ENCODE results near the gene RFT1. TPM values are rescaled to one million over a fixed set of nuclear protein-coding genes. Genes with fewer than 3 reads are reported as not detected.

The RFT1 gene
- polyA plus RNA-seq, 1 donor (not counting 4 experiments of a cell fraction or from before 2014, with no cell fraction given): 34.4 TPM

GRCh38 chr3:53171827-53172505 is 41.7 kb upstream of the RFT1 start:
- no peaks in the 10 kb centered on the region for H3K9me3 ChIP-seq (ENCODE audit: control insufficient read depth, low read depth, low read length)
- no peaks in the 10 kb centered on the region for H3K4me1 ChIP-seq (ENCODE audit: control insufficient read depth, extremely low read depth, insufficient read depth, low read length)
- no peaks in the 10 kb centered on the region for H3K27me3 ChIP-seq (ENCODE audit: control insufficient read depth, extremely low read depth, insufficient read depth, low read length)
- peaks cover 3% of the 10 kb centered on the region for H4K20me1 ChIP-seq (ENCODE audit: control insufficient read depth, extremely low read depth, insufficient read depth, low read length)
- TF ChIP-seq EZH2 (IDR thresholded peaks at IDR 0.05; ENCODE audit: low read length) (no peak), CTCF (optimal IDR thresholded peaks at IDR 0.05 in 1 of 3, IDR thresholded peaks at IDR 0.05 in 1 of 3, conservative IDR thresholded peaks at IDR 0.05 in 1 of 3; ENCODE audit: extremely low read depth in 1 of 3, insufficient read depth in 2 of 3, low read length in 3 of 3) (no peak)
- dilution Hi-C loops (cut with MboI; ENCODE audit: extremely low pct_ligation_motif_present, low sequenced_read_pairs): no loop called here
- no peak overlapping the region for H3K27ac ChIP-seq (ENCODE audit: control insufficient read depth, insufficient read depth, low read length)
- H3K4me2 ChIP-seq (ENCODE audit: control insufficient read depth, extremely low read depth, insufficient read depth, low read depth, low read length): no peak overlapping the region
- peaks cover 13% of the 10 kb centered on the region for H3K79me2 ChIP-seq (ENCODE audit: control insufficient read depth, insufficient read depth, low read length)
- FAIRE-seq (no peak), DNase-seq (ENCODE audit: low read depth, low spot score) (no peak)
- peaks cover 3 to 8% of the 10 kb centered on the region in 2 experiments for H3K36me3 ChIP-seq (ENCODE audit: control insufficient read depth in 2 of 2, extremely low read depth in 1 of 2, insufficient read depth in 2 of 2, low read length in 2 of 2)
- no peak overlapping the region for H3K9ac ChIP-seq (ENCODE audit: control insufficient read depth, extremely low read depth, insufficient read depth, low read length)
- H3K4me3 ChIP-seq (ENCODE audit: control insufficient read depth in 2 of 3, extremely low read depth in 1 of 3, insufficient read depth in 2 of 3, low read depth in 1 of 3, low read length in 3 of 3): no peak overlapping the region
- no peaks in the 10 kb centered on the region for H3K9me1 ChIP-seq (ENCODE audit: control insufficient read depth, extremely low read depth, insufficient read depth, low read length)
- no peak overlapping the region for H2AFZ ChIP-seq (ENCODE audit: control insufficient read depth, low read length)

- no peak for FAIRE-seq
- H4K20me1 ChIP-seq (ENCODE audit: control insufficient read depth, extremely low read depth, insufficient read depth, low read length): peaks cover 3% of the 10 kb centered on the region
- TF ChIP-seq CTCF (optimal IDR thresholded peaks at IDR 0.05 in 1 of 3, IDR thresholded peaks at IDR 0.05 in 1 of 3, conservative IDR thresholded peaks at IDR 0.05 in 1 of 3; ENCODE audit: extremely low read depth in 1 of 3, insufficient read depth in 2 of 3, low read length in 3 of 3): no peak
- TF ChIP-seq EZH2 (IDR thresholded peaks at IDR 0.05; ENCODE audit: low read length): no peak
- H3K36me3 ChIP-seq (ENCODE audit: control insufficient read depth in 2 of 2, extremely low read depth in 1 of 2, insufficient read depth in 2 of 2, low read length in 2 of 2): peaks cover 3 to 6% of the 10 kb centered on the region in 2 experiments
- dilution Hi-C loops (cut with MboI; ENCODE audit: extremely low pct_ligation_motif_present, low sequenced_read_pairs): no loop called here
- no peak overlapping the region for H3K9ac ChIP-seq (ENCODE audit: control insufficient read depth, extremely low read depth, insufficient read depth, low read length)
- H3K4me1 ChIP-seq (ENCODE audit: control insufficient read depth, extremely low read depth, insufficient read depth, low read length): no peaks in the 10 kb centered on the region
- H2AFZ ChIP-seq (ENCODE audit: control insufficient read depth, low read length): no peak overlapping the region
- peaks cover 16% of the 10 kb centered on the region for H3K79me2 ChIP-seq (ENCODE audit: control insufficient read depth, insufficient read depth, low read length)
- no peak overlapping the region for H3K27ac ChIP-seq (ENCODE audit: control insufficient read depth, insufficient read depth, low read length)
- no peak for DNase-seq (ENCODE audit: low read depth, low spot score)
- no peak overlapping the region for H3K4me3 ChIP-seq (ENCODE audit: control insufficient read depth in 2 of 3, extremely low read depth in 1 of 3, insufficient read depth in 2 of 3, low read depth in 1 of 3, low read length in 3 of 3)
- H3K27me3 ChIP-seq (ENCODE audit: control insufficient read depth, extremely low read depth, insufficient read depth, low read length): no peaks in the 10 kb centered on the region
- no peak overlapping the region for H3K4me2 ChIP-seq (ENCODE audit: control insufficient read depth, extremely low read depth, insufficient read depth, low read depth, low read length)
- no peaks in the 10 kb centered on the region for H3K9me3 ChIP-seq (ENCODE audit: control insufficient read depth, low read depth, low read length)
- H3K9me1 ChIP-seq (ENCODE audit: control insufficient read depth, extremely low read depth, insufficient read depth, low read length): no peaks in the 10 kb centered on the region
These were observed 40.8 kb upstream of the RFT1 start for GRCh38 chr3:53171064-53171418.

Data from keratinocyte (primary cell).